H1 (cell line): ENCODE data around the gene MED12L. TPM values are rescaled to one million over a fixed set of nuclear protein-coding genes. Genes with fewer than 3 reads are reported as not detected.

Experiments
- EGR1 ChIP-seq: IDR thresholded peaks from 2 replicates; pipeline ENCODE4 v1.6.1; 2011; ENCODE audit warnings: low read depth, low read length, borderline replicate concordance
- polyA plus RNA-seq, 7 experiments: library from polyadenylated mRNA; depleted of rRNA in 3 of 7; stranded (reverse) in 5 of 7; unstranded in 2 of 7; fragments of >200 nt in 5 of 7; fragments of 200-250 nt in 2 of 7; gene quantifications; 1 replicate in 5 of 7; 2 replicates in 1 of 7; 4 replicates in 1 of 7; pipeline versions ENCODE4 v1.2.1 to v1.2.3, GENCODE V29; 2011 to 2013; ENCODE audit warnings: missing spikeins in 2 of 7, mixed read lengths in 2 of 7
- total RNA-seq: library from RNA; stranded (reverse); fragmentation: NEBNext Ultra II Directional; extraction: Animal tissue kit (Norgen Biotek cat#: 25700); gene quantifications from 2 replicates; pipeline ENCODE4 v1.2.1, GENCODE V29; 2021

MED12L gene
- total and polyA plus RNA-seq, 2 of the 8 experiments (the other 6 are each of a cell fraction or from before 2014, with no cell fraction given): 3.6 to 26.2 TPM

DNA sequence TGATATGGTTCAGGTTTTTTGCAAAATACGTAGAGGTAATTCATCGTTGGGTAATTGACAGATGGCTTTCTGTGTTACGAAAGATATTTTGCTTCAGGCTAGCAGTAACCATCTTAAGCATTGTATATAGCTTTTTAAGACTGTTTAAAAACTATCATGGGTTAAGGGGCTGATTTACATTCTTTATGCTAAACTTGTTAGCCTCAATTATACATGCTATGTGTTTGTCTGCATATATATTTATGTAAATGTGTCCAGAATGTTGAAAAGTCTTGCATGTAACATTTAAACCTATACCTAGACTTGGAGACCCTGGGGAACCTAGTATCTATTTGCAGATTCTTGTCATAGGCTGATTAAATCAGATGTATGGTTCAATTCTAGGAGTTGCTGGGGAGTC, 204.0 kb downstream of the MED12L start (continued):
- no peak for TF ChIP-seq EGR1
- TF ChIP-seq, all 59 proteins: peak for 0
